ENCODE data around the gene OR14J1.
"Not testable (repeated sequence)": the region's sequence is repeated elsewhere in the genome, so short reads cannot be mapped to it uniquely, and the experiment has no call there.

OR14J1 gene

GRCh38 chr6:29295181-29295585, 6.3 kb upstream of the OR14J1 start:
- ChIA-PET POLR2A (no interaction called here), CTCF (no interaction called here)
- no peak for DNase-seq (ENCODE audit: extremely low spot score)
- TF ChIP-seq SP1 (IDR thresholded peaks at IDR 0.05) (no peak), FOXM1 (IDR thresholded peaks at IDR 0.05; ENCODE audit: borderline replicate concordance) (no peak), SUZ12 (IDR thresholded peaks at IDR 0.05) (no peak), ELF4 (IDR thresholded peaks at IDR 0.05) (no peak), FOXA1 (IDR thresholded peaks at IDR 0.05) (no peak), PKNOX1 (IDR thresholded peaks at IDR 0.05) (no peak), FOXK2 (IDR thresholded peaks at IDR 0.05) (no peak), TARDBP (IDR thresholded peaks at IDR 0.05) (no peak), ZNF384 (IDR thresholded peaks at IDR 0.05) (no peak), L3MBTL2 (conservative IDR thresholded peaks at IDR 0.05) (no peak), HDGF (IDR thresholded peaks at IDR 0.05; ENCODE audit: borderline replicate concordance) (no peak), CTBP1 (IDR thresholded peaks at IDR 0.05; ENCODE audit: borderline replicate concordance) (no peak), ARNT (IDR thresholded peaks at IDR 0.05) (no peak), NFRKB (IDR thresholded peaks at IDR 0.05) (no peak)

GRCh38 chr6:29295623-29296022, 5.9 kb upstream of the OR14J1 start:
- no peak for DNase-seq (ENCODE audit: extremely low spot score)
- TF ChIP-seq BHLHE40 (IDR thresholded peaks at IDR 0.05; ENCODE audit: borderline replicate concordance) = no peak
- TF ChIP-seq HDGF (IDR thresholded peaks at IDR 0.05; ENCODE audit: borderline replicate concordance) = no peak
- no peak for TF ChIP-seq CTBP1 (IDR thresholded peaks at IDR 0.05; ENCODE audit: borderline replicate concordance)
- no peak for TF ChIP-seq NFRKB (IDR thresholded peaks at IDR 0.05)
- TF ChIP-seq FOXA1 (IDR thresholded peaks at IDR 0.05) = no peak
- TF ChIP-seq TARDBP (IDR thresholded peaks at IDR 0.05) = no peak
- TF ChIP-seq SUZ12 (IDR thresholded peaks at IDR 0.05) = no peak
- no peak for TF ChIP-seq PKNOX1 (IDR thresholded peaks at IDR 0.05)
- no peak for TF ChIP-seq L3MBTL2 (conservative IDR thresholded peaks at IDR 0.05)
- no peak for TF ChIP-seq ELF4 (IDR thresholded peaks at IDR 0.05)
- no peak for TF ChIP-seq ARNT (IDR thresholded peaks at IDR 0.05)
- no peak for TF ChIP-seq FOXK2 (IDR thresholded peaks at IDR 0.05)
- no peak for TF ChIP-seq LEF1 (IDR thresholded peaks at IDR 0.05; ENCODE audit: borderline replicate concordance)
- no peak for TF ChIP-seq FOXM1 (IDR thresholded peaks at IDR 0.05; ENCODE audit: borderline replicate concordance)
- TF ChIP-seq ZNF384 (IDR thresholded peaks at IDR 0.05) = no peak
- ChIA-PET POLR2A (no interaction called here), CTCF (no interaction called here)

GRCh38 chr6:29319931-29320330, 18.4 kb downstream of the OR14J1 start:
- TF ChIP-seq PKNOX1 (IDR thresholded peaks at IDR 0.05) = no peak
- no peak for TF ChIP-seq ZNF384 (IDR thresholded peaks at IDR 0.05)
- no peak for TF ChIP-seq FOXK2 (IDR thresholded peaks at IDR 0.05)
- TF ChIP-seq BHLHE40 (IDR thresholded peaks at IDR 0.05; ENCODE audit: borderline replicate concordance) = no peak
- no peak for TF ChIP-seq NFRKB (IDR thresholded peaks at IDR 0.05)
- TF ChIP-seq ELF4 (IDR thresholded peaks at IDR 0.05) = no peak
- no peak for TF ChIP-seq SP1 (IDR thresholded peaks at IDR 0.05)
- no peak for TF ChIP-seq L3MBTL2 (conservative IDR thresholded peaks at IDR 0.05)
- TF ChIP-seq FOXA1 (IDR thresholded peaks at IDR 0.05) = no peak
- TF ChIP-seq ARNT (IDR thresholded peaks at IDR 0.05) = no peak
- no peak for TF ChIP-seq SUZ12 (IDR thresholded peaks at IDR 0.05)
- CTCF ChIA-PET = no interaction called here
- no peak for DNase-seq (ENCODE audit: extremely low spot score)
- POLR2A ChIA-PET = no interaction called here

- POLR2A ChIA-PET; DNase-seq (ENCODE audit: extremely low spot score); CTCF ChIA-PET: not testable (repeated sequence)
Measured at GRCh38 chr6:29323332-29323731, 21.8 kb downstream of the OR14J1 start.

GRCh38 chr6:29325777-29326176, 24.3 kb downstream of the OR14J1 start:
- ChIA-PET POLR2A (no interaction called here), CTCF (interaction anchor here (0.9 kb wide), 1 partner anchor 32 kb away, joined by 3 read pairs; no protein-coding TSS in a partner anchor)
- DNase-seq (ENCODE audit: extremely low spot score) = no peak
- TF ChIP-seq FOXA1 (IDR thresholded peaks at IDR 0.05) = no peak
- peak; percentile 37; the same call in 1 of the 2 replicates for TF ChIP-seq L3MBTL2 (conservative IDR thresholded peaks at IDR 0.05)

GRCh38 chr6:29332676-29333075, 31.2 kb downstream of the OR14J1 start:
- POLR2A ChIA-PET = no interaction called here

GRCh38 chr6:29336269-29336668, 34.8 kb downstream of the OR14J1 start:
- ChIA-PET CTCF (interaction anchor here (0.6 kb wide), 1 partner anchor 1450 kb away, joined by 3 read pairs; no protein-coding TSS in a partner anchor), POLR2A (no interaction called here)
- TF ChIP-seq FOXM1 (IDR thresholded peaks at IDR 0.05; ENCODE audit: borderline replicate concordance) (no peak), BHLHE40 (IDR thresholded peaks at IDR 0.05; ENCODE audit: borderline replicate concordance) (no peak), SUZ12 (IDR thresholded peaks at IDR 0.05) (no peak)
- DNase-seq (ENCODE audit: extremely low spot score) = no peak

More at GRCh38 chr6:29332676-29333075, 31.2 kb downstream of the OR14J1 start:
- TF ChIP-seq BHLHE40 (IDR thresholded peaks at IDR 0.05; ENCODE audit: borderline replicate concordance) = no peak
- CTCF ChIA-PET = interaction anchor here (0.6 kb wide), 1 partner anchor 770 kb away, joined by 3 read pairs; no protein-coding TSS in a partner anchor
- no peak for DNase-seq (ENCODE audit: extremely low spot score)
